Ishikawa (cell line): ENCODE data around the gene BPIFB3.

Experiments used
- CEBPB ChIP-seq: IDR thresholded peaks from 2 replicates; pipeline ENCODE4 v1.6.1; 2012
- EGR1 ChIP-seq: IDR thresholded peaks from 2 replicates; pipeline ENCODE4 v1.6.1; 2012
- EP300 ChIP-seq: IDR thresholded peaks from 2 replicates; pipeline ENCODE4 v1.6.1; 2012; ENCODE audit warnings: borderline replicate concordance
- FOXM1 ChIP-seq: IDR thresholded peaks from 2 replicates; pipeline ENCODE4 v1.6.1; 2012; ENCODE audit warnings: low read depth, borderline replicate concordance
- MAX ChIP-seq: IDR thresholded peaks from 2 replicates; pipeline ENCODE4 v1.6.1; 2012
- NFIC ChIP-seq: IDR thresholded peaks from 2 replicates; pipeline ENCODE4 v1.6.1; 2012
- REST ChIP-seq: IDR thresholded peaks from 2 replicates; pipeline ENCODE4 v1.6.1; 2012; ENCODE audit warnings: low read depth, mild to moderate bottlenecking
- TAF1 ChIP-seq: IDR thresholded peaks from 2 replicates; pipeline ENCODE4 v1.6.1; 2012; ENCODE audit warnings: low read depth, mild to moderate bottlenecking
- TCF12 ChIP-seq: IDR thresholded peaks from 2 replicates; pipeline ENCODE4 v1.6.1; 2012; ENCODE audit warnings: low read depth
- TEAD4 ChIP-seq: IDR thresholded peaks from 2 replicates; pipeline ENCODE4 v1.6.1; 2012
- YY1 ChIP-seq: IDR thresholded peaks from 2 replicates; pipeline ENCODE4 v1.6.1; 2012; ENCODE audit warnings: low read depth

GRCh38 chr20:33032555-33032954 lies 21.1 kb upstream of the BPIFB3 start:
- TF ChIP-seq MAX (no peak), NFIC (no peak), EGR1 (no peak), EP300 (no peak), REST (no peak), TAF1 (no peak), CEBPB (no peak), TEAD4 (no peak), FOXM1 (no peak), YY1 (no peak), TCF12 (no peak)
